ENCODE data around the gene UBL4A. TPM values are rescaled to one million over a fixed set of nuclear protein-coding genes. Genes with fewer than 3 reads are reported as not detected.

The UBL4A gene
- polyA plus RNA-seq, 1 donor (not counting 4 experiments of a cell fraction or from before 2014, with no cell fraction given), result 15.2 TPM

- TF ChIP-seq CTCF (optimal IDR thresholded peaks at IDR 0.05 in 1 of 3, IDR thresholded peaks at IDR 0.05 in 1 of 3, conservative IDR thresholded peaks at IDR 0.05 in 1 of 3; ENCODE audit: extremely low read depth in 1 of 3, insufficient read depth in 2 of 3, low read length in 3 of 3), result no peak
- no peak for TF ChIP-seq EZH2 (IDR thresholded peaks at IDR 0.05; ENCODE audit: low read length)
- Histone ChIP-seq H2AFZ (ENCODE audit: control insufficient read depth, low read length) (no peak overlapping the region), H3K27ac (ENCODE audit: control insufficient read depth, insufficient read depth, low read length) (no peak overlapping the region), H3K27me3 (ENCODE audit: control insufficient read depth, extremely low read depth, insufficient read depth, low read length) (no peaks in the 10 kb centered on the region), H3K4me3 (ENCODE audit: control insufficient read depth in 2 of 3, extremely low read depth in 1 of 3, insufficient read depth in 2 of 3, low read depth in 1 of 3, low read length in 3 of 3) (peak overlapping the region in 2 of 3 experiments; percentile 19 to 20), H3K9ac (ENCODE audit: control insufficient read depth, extremely low read depth, insufficient read depth, low read length) (no peak overlapping the region), H3K79me2 (ENCODE audit: control insufficient read depth, insufficient read depth, low read length) (peaks cover 8% of the 10 kb centered on the region), H4K20me1 (ENCODE audit: control insufficient read depth, extremely low read depth, insufficient read depth, low read length) (no peaks in the 10 kb centered on the region), H3K4me1 (ENCODE audit: control insufficient read depth, extremely low read depth, insufficient read depth, low read length) (peaks cover 4% of the 10 kb centered on the region), H3K9me1 (ENCODE audit: control insufficient read depth, extremely low read depth, insufficient read depth, low read length) (no peaks in the 10 kb centered on the region), H3K4me2 (ENCODE audit: control insufficient read depth, extremely low read depth, insufficient read depth, low read depth, low read length) (peak overlapping the region; percentile 32), H3K9me3 (ENCODE audit: control insufficient read depth, low read depth, low read length) (no peaks in the 10 kb centered on the region), H3K36me3 (ENCODE audit: control insufficient read depth in 2 of 2, extremely low read depth in 1 of 2, insufficient read depth in 2 of 2, low read length in 2 of 2) (peaks cover 0 to 3% of the 10 kb centered on the region in 2 experiments)
- DNase-seq (ENCODE audit: low read depth, low spot score) (peak; percentile 9), FAIRE-seq (no peak)
- dilution Hi-C loops (cut with MboI; ENCODE audit: extremely low pct_ligation_motif_present, low sequenced_read_pairs), result no loop called here
Observed at GRCh38 chrX:154457491-154458115, 28.8 kb downstream of the UBL4A start.

GRCh38 chrX:154452823-154453222 is 33.6 kb downstream of the UBL4A start:
- H3K4me2 ChIP-seq (ENCODE audit: control insufficient read depth, extremely low read depth, insufficient read depth, low read depth, low read length), result no peak overlapping the region

More at GRCh38 chrX:154452823-154453222, 33.6 kb downstream of the UBL4A start:
- Histone ChIP-seq H3K27me3 (ENCODE audit: control insufficient read depth, extremely low read depth, insufficient read depth, low read length) (no peaks in the 10 kb centered on the region), H3K9me3 (ENCODE audit: control insufficient read depth, low read depth, low read length) (no peaks in the 10 kb centered on the region), H3K4me1 (ENCODE audit: control insufficient read depth, extremely low read depth, insufficient read depth, low read length) (no peaks in the 10 kb centered on the region), H3K79me2 (ENCODE audit: control insufficient read depth, insufficient read depth, low read length) (no peaks in the 10 kb centered on the region), H3K9me1 (ENCODE audit: control insufficient read depth, extremely low read depth, insufficient read depth, low read length) (no peaks in the 10 kb centered on the region), H3K9ac (ENCODE audit: control insufficient read depth, extremely low read depth, insufficient read depth, low read length) (no peak overlapping the region), H2AFZ (ENCODE audit: control insufficient read depth, low read length) (no peak overlapping the region), H4K20me1 (ENCODE audit: control insufficient read depth, extremely low read depth, insufficient read depth, low read length) (no peaks in the 10 kb centered on the region), H3K4me3 (ENCODE audit: control insufficient read depth in 2 of 3, extremely low read depth in 1 of 3, insufficient read depth in 2 of 3, low read depth in 1 of 3, low read length in 3 of 3) (no peak overlapping the region), H3K36me3 (ENCODE audit: control insufficient read depth in 2 of 2, extremely low read depth in 1 of 2, insufficient read depth in 2 of 2, low read length in 2 of 2) (peaks cover 0 to 9% of the 10 kb centered on the region in 2 experiments), H3K27ac (ENCODE audit: control insufficient read depth, insufficient read depth, low read length) (no peak overlapping the region)
- no peak for FAIRE-seq
- no peak for DNase-seq (ENCODE audit: low read depth, low spot score)
- dilution Hi-C loops (cut with MboI; ENCODE audit: extremely low pct_ligation_motif_present, low sequenced_read_pairs), result no loop called here
- no peak for TF ChIP-seq EZH2 (IDR thresholded peaks at IDR 0.05; ENCODE audit: low read length)
- no peak for TF ChIP-seq CTCF (optimal IDR thresholded peaks at IDR 0.05 in 1 of 3, IDR thresholded peaks at IDR 0.05 in 1 of 3, conservative IDR thresholded peaks at IDR 0.05 in 1 of 3; ENCODE audit: extremely low read depth in 1 of 3, insufficient read depth in 2 of 3, low read length in 3 of 3)

All from keratinocyte (primary cell).